ENCODE results near the gene SLC66A1.

The SLC66A1 gene

GRCh38 chr1:19310720-19311502, 1.2 kb upstream of the SLC66A1 start:
- TF ChIP-seq CTCF (conservative IDR thresholded peaks at IDR 0.05), result no peak
- peak overlapping the region; percentile 83 for H3K27ac ChIP-seq

GRCh38 chr1:19311503-19311930, 609 bp upstream of the SLC66A1 start:
- TF ChIP-seq CTCF (conservative IDR thresholded peaks at IDR 0.05), result no peak
- peak overlapping the region; percentile 83 for H3K27ac ChIP-seq

GRCh38 chr1:19312782-19313635, 883 bp downstream of the SLC66A1 start:
- no peak for TF ChIP-seq CTCF (conservative IDR thresholded peaks at IDR 0.05)
- peak overlapping the region; percentile 83 for H3K27ac ChIP-seq

- no peak overlapping the region for H3K27ac ChIP-seq
- TF ChIP-seq CTCF (conservative IDR thresholded peaks at IDR 0.05), result no peak
Measured at GRCh38 chr1:19313636-19313959, 1.5 kb downstream of the SLC66A1 start.

GRCh38 chr1:19313961-19314882, 2.1 kb downstream of the SLC66A1 start:
- TF ChIP-seq CTCF (conservative IDR thresholded peaks at IDR 0.05), result no peak
- H3K27ac ChIP-seq, result no peak overlapping the region

- TF ChIP-seq CTCF (conservative IDR thresholded peaks at IDR 0.05), result no peak
- H3K27ac ChIP-seq, result no peak overlapping the region
Measured at GRCh38 chr1:19315378-19316198, 3.5 kb downstream of the SLC66A1 start.

All from VCaP (cell line).